K562 (cell line): Measurements from ENCODE around the gene STMP1. TPM values are rescaled to one million over a fixed set of nuclear protein-coding genes. Genes with fewer than 3 reads are reported as not detected.
A peak's percentile ranks its signal among the peaks of the same experiment; 100 is the strongest.

Source experiments
- ATAC-seq: fragments of 200-7000 bp; cut with Tn5 transposase; 3 replicates; pipeline ENCODE4 v1.9.1; 2020; ENCODE audit warnings: moderate library complexity
- BruUV-seq: library from RNA; stranded (reverse); fragments of 400-500 nt; replicated peaks from 2 replicates; lab custom pipeline; 2021; lab: Mats Ljungman, UMichigan
- CTCF ChIA-PET: fragments of 300-600 bp; formaldehyde crosslinking; extraction: SDS; loops from one replicate; lab custom pipeline; 2021; ENCODE audit warnings: low intra/inter-chr PET ratio; lab: Yijun Ruan, JAX
- POLR2A ChIA-PET: fragments of 300-600, 350-650 bp; sonication (Branson Sonifier 250); formaldehyde crosslinking; extraction: SDS; loops from one replicate; lab custom pipeline; 2021; ENCODE audit warnings: antibody characterized with exemption, inconsistent platforms; lab: Yijun Ruan, JAX
- DNase-seq, 4 experiments: peaks; one replicate each; pipeline versions ENCODE4 v3.0.0 to v3.0.0-alpha.2; 2011 to 2018; ENCODE audit warnings: low spot score in 3 of 4, mixed read lengths in 3 of 4; ENCODE audit errors: extremely low read depth in 1 of 4
- FAIRE-seq: peaks from 2 replicates; lab custom pipeline; 2011; peaks lifted over from hg19 to GRCh38; lab: Jason Lieb, UNC
- H2AFZ ChIP-seq: 2 replicates; pipeline ENCODE4 v1.6.0; 2011; ENCODE audit warnings: low read depth, low read length, control low read depth, inconsistent platforms
- H3K27ac ChIP-seq: fragments of 200-600 bp; 3 replicates; pipeline ENCODE4 v1.8.0; 2011; ENCODE audit warnings: low read depth, mild to moderate bottlenecking, control low read depth, inconsistent platforms, low read length, moderate library complexity, mixed read lengths; ENCODE audit errors: extremely low read depth
- H3K27me3 ChIP-seq, 2 experiments: fragments of 300-600 bp in 1 of 2; 2 replicates in 1 of 2; 3 replicates in 1 of 2; pipeline versions ENCODE4 v1.6.0 to v1.8.0; 2011; ENCODE audit warnings: inconsistent platforms in 2 of 2, low read length in 2 of 2, mild to moderate bottlenecking in 1 of 2, mixed read lengths in 1 of 2, moderate library complexity in 1 of 2; ENCODE audit not compliant: control insufficient read depth in 2 of 2, insufficient read depth in 2 of 2
- H3K36me3 ChIP-seq: fragments of 300-600 bp; 3 replicates; pipeline ENCODE4 v1.8.0; 2011; ENCODE audit warnings: mild to moderate bottlenecking, low read length, inconsistent platforms; ENCODE audit not compliant: control insufficient read depth, insufficient read depth
- H3K4me1 ChIP-seq, 2 experiments: fragments of 200-600 bp in 1 of 2; replicated peaks in 1 of 2; 2 replicates in 1 of 2; 3 replicates in 1 of 2; pipeline versions ENCODE4 v1.5.1 to v1.8.0; 2011; ENCODE audit warnings: inconsistent platforms in 2 of 2, low read length in 2 of 2, mild to moderate bottlenecking in 1 of 2, mixed read lengths in 1 of 2, moderate library complexity in 1 of 2; ENCODE audit not compliant: control insufficient read depth in 2 of 2, insufficient read depth in 2 of 2
- H3K4me2 ChIP-seq: 2 replicates; pipeline ENCODE4 v1.6.1; 2011; ENCODE audit warnings: low read length, control low read depth, inconsistent platforms, mixed read lengths; ENCODE audit not compliant: insufficient read depth
- H3K4me3 ChIP-seq: fragments of 200-600 bp; sonication (generic), shearing (Covaris generic); 2 replicates; pipeline ENCODE4 v1.5.1; 2016; ENCODE audit warnings: control low read depth, inconsistent platforms
- H3K79me2 ChIP-seq: fragments of 200-600 bp; 3 replicates; pipeline ENCODE4 v1.8.0; 2011; ENCODE audit warnings: low read length, inconsistent platforms; ENCODE audit not compliant: control insufficient read depth, insufficient read depth
- H3K9ac ChIP-seq, 2 experiments: 2 replicates each; pipeline versions ENCODE4 v1.6.0 to v1.6.1; 2011; ENCODE audit warnings: low read depth in 2 of 2, low read length in 2 of 2, control low read depth in 1 of 2, inconsistent platforms in 1 of 2, mild to moderate bottlenecking in 1 of 2, mixed read lengths in 1 of 2; ENCODE audit not compliant: insufficient read depth in 1 of 2
- H3K9me1 ChIP-seq: one replicate; pipeline ENCODE4 v1.6.0; 2011; ENCODE audit warnings: inconsistent platforms, mild to moderate bottlenecking, low read length, moderate library complexity; ENCODE audit not compliant: control insufficient read depth, insufficient read depth
- H3K9me3 ChIP-seq: replicated peaks from 2 replicates; pipeline ENCODE4 v1.5.1; 2011; ENCODE audit warnings: low read depth, low read length, inconsistent platforms; ENCODE audit not compliant: control insufficient read depth, insufficient read depth
- H4K20me1 ChIP-seq: replicated peaks from 2 replicates; pipeline ENCODE4 v1.6.1; 2011; ENCODE audit warnings: low read length, inconsistent platforms, mixed read lengths; ENCODE audit not compliant: control insufficient read depth, insufficient read depth
- AFF1 ChIP-seq, 2 experiments: fragments of 450-650 bp; IDR thresholded peaks; 2 replicates each; pipeline ENCODE4 v1.6.1; 2018; ENCODE audit warnings: mild to moderate bottlenecking in 2 of 2, low read depth in 1 of 2; ENCODE audit not compliant: partially characterized antibody in 2 of 2
- FOXA1 ChIP-seq: fragments of 450-650 bp; IDR thresholded peaks from 2 replicates; pipeline ENCODE4 v1.6.1; 2016; ENCODE audit warnings: mild to moderate bottlenecking, borderline replicate concordance
- HCFC1 ChIP-seq: IDR thresholded peaks from 2 replicates; pipeline ENCODE4 v1.6.1; 2012; ENCODE audit warnings: low read depth, low read length, improper control_type of control experiment
- NRF1 ChIP-seq, 2 experiments: fragments of 450-650 bp; IDR thresholded peaks in 1 of 2; conservative IDR thresholded peaks in 1 of 2; 2 replicates each; pipeline ENCODE4 v1.6.1; 2014; ENCODE audit warnings: mild to moderate bottlenecking in 2 of 2
- PATZ1 ChIP-seq: fragments of 250-450 bp; sonication (Bioruptor Pico); IDR thresholded peaks from 2 replicates; pipeline ENCODE4 v1.5.0; 2020; ENCODE audit warnings: mild to moderate bottlenecking, borderline replicate concordance
- PHB2 ChIP-seq: fragments of 450-650 bp; IDR thresholded peaks from 2 replicates; pipeline ENCODE4 v1.6.1; 2017; ENCODE audit warnings: low read depth
- PKNOX1 ChIP-seq: fragments of 450-650 bp; IDR thresholded peaks from 2 replicates; pipeline ENCODE4 v1.6.1; 2016
- POLR3G ChIP-seq: IDR thresholded peaks from 2 replicates; pipeline ENCODE4 v1.6.1; 2011; ENCODE audit not compliant: insufficient read length, insufficient replicate concordance; ENCODE audit errors: extremely low read depth
- SIN3A ChIP-seq, 2 experiments: fragments of 150-350 bp in 1 of 2; IDR thresholded peaks; 2 replicates each; pipeline ENCODE4 v1.6.1; 2011 to 2016; ENCODE audit warnings: borderline replicate concordance in 2 of 2, low read depth in 2 of 2, low read length in 2 of 2, mild to moderate bottlenecking in 2 of 2, moderate library complexity in 2 of 2; ENCODE audit not compliant: control insufficient read depth in 1 of 2
- ZNF436 ChIP-seq: fragments of 250-450, 450-650 bp; sonication (Bioruptor Pico); formaldehyde crosslinking; IDR thresholded peaks from 2 replicates; pipeline ENCODE4 v1.7.0; 2020; ENCODE audit warnings: mild to moderate bottlenecking
- ZNF518B ChIP-seq: fragments of 250-450 bp; sonication (Bioruptor Pico); IDR thresholded peaks from 2 replicates; pipeline ENCODE4 v1.5.0; 2021; ENCODE audit warnings: mild to moderate bottlenecking, moderate library complexity
- WGBS: fragments of 100-300 bp; shearing (Covaris generic); methylation state at CpG from one replicate; pipeline ENCODE4 v1.1.6; 2016; ENCODE audit warnings: low coverage, mixed read lengths; ENCODE audit not compliant: insufficient coverage; ENCODE audit errors: missing lambda C conversion rate; 5-methylcytosine and 5-hydroxymethylcytosine counted together
- in situ Hi-C: fragments of 300-500 bp; cut with MboI; formaldehyde crosslinking; loops from 4 replicates; pipeline ENCODE4 v1.15.0; 2018; ENCODE audit warnings: inconsistent platforms, mixed read lengths
- intact Hi-C: fragments of 100-400 bp; cut with micrococcal nuclease; formaldehyde crosslinking; loops from 2 replicates; pipeline ENCODE4 v1.14.2; 2022
- polyA plus RNA-seq, 8 experiments: library from polyadenylated mRNA; depleted of rRNA in 4 of 8; stranded (reverse) in 5 of 8; unstranded in 3 of 8; fragments of >200 nt; fragmentation: Nextera tagmentation in 2 of 8; fragmentation: Illumina TruSeq in 1 of 8; extraction: Ambion mirVana in 2 of 8; extraction: Trizol in 1 of 8; gene quantifications; 2 replicates each; pipeline versions ENCODE4 v1.2.1 to v1.2.3, GENCODE V29; 2011 to 2014; ENCODE audit warnings: inconsistent platforms in 1 of 8, missing spikeins in 1 of 8
- total RNA-seq, 7 experiments: library from RNA; depleted of rRNA in 6 of 7; stranded (reverse); fragments of >200 nt in 6 of 7; fragmentation: Illumina TruSeq in 2 of 7; extraction: Trizol in 2 of 7; gene quantifications; 2 replicates each; pipeline versions ENCODE4 v1.2.1 to v1.2.3, GENCODE V29; 2011 to 2021; ENCODE audit warnings: low replicate concordance in 1 of 7

STMP1 gene
- total and polyA plus RNA-seq, 9 of the 15 experiments (the other 6 are each of a cell fraction or from before 2014, with no cell fraction given), result 10.6 to 249 (median 56.8) TPM

GRCh38 chr7:135662123-135662372 lies 266 bp upstream of the STMP1 start:
- ATAC-seq (peak; percentile 2; the same call in 2 of the 3 replicates), FAIRE-seq (no peak), DNase-seq (no peak)
- H3K4me3 ChIP-seq, result peak overlapping the region; percentile 82
- H3K4me2 ChIP-seq, result peak overlapping the region; percentile 94
- H3K79me2 ChIP-seq, result peaks cover 47% of the 10 kb centered on the region
- H3K36me3 ChIP-seq, result peaks cover 6% of the 10 kb centered on the region; the same call in 2 of the 3 replicates
- H3K4me1 ChIP-seq, result peaks cover 22 to 33% of the 10 kb centered on the region in 2 experiments
- H3K9me3 ChIP-seq, result no peaks in the 10 kb centered on the region
- H4K20me1 ChIP-seq, result no peaks in the 10 kb centered on the region
- ChIA-PET POLR2A (interaction anchor here (0.7 to 4.7 kb wide), 10 partner anchors 9 to 479 kb away, joined by 3 to 71 read pairs (median 5); no protein-coding TSS in a partner anchor), CTCF (no interaction called here)
- no peaks in the 10 kb centered on the region for H3K27me3 ChIP-seq
- no TSS peak for BruUV-seq
- peak overlapping the region; percentile 91 for H2AFZ ChIP-seq
- H3K9ac ChIP-seq, result peak overlapping the region; percentile 86 to 98
- H3K27ac ChIP-seq, result peak overlapping the region; percentile 79
- peaks cover 5% of the 10 kb centered on the region for H3K9me1 ChIP-seq
- 11% methylated on average over 17 of the region's 17 CpGs for WGBS
- intact Hi-C loops, result loop anchor here (5.0 to 10.0 kb wide), 2 partner anchors 150 to 1017 kb away; partner anchors contain the start of genes BPGM and CNOT4
- in situ Hi-C loops, result no loop called here
- no peak for TF ChIP-seq SIN3A (IDR thresholded peaks at IDR 0.05; ENCODE audit: borderline replicate concordance in 2 of 2, control insufficient read depth in 1 of 2, low read depth in 2 of 2, low read length in 2 of 2)
- TF ChIP-seq ZNF436, result no peak
- TF ChIP-seq ZNF518B, result no peak
- no peak for TF ChIP-seq POLR3G
- no peak for TF ChIP-seq AFF1 (IDR thresholded peaks at IDR 0.05; ENCODE audit: low read depth in 1 of 2, partially characterized antibody in 2 of 2)
- no peak for TF ChIP-seq PHB2
- no peak for TF ChIP-seq HCFC1
- TF ChIP-seq NRF1 (conservative IDR thresholded peaks at IDR 0.05 in 1 of 2, IDR thresholded peaks at IDR 0.05 in 1 of 2), result no peak
- 0 out of 2 replicates have a peak, but pooled peaks have one; percentile 9 for TF ChIP-seq PATZ1 (CRISPR knock-in tag)
- TF ChIP-seq FOXA1, result no peak
- no peak for TF ChIP-seq PKNOX1
